Measurements from ENCODE around the gene MS4A4A. TPM values are rescaled to one million over a fixed set of nuclear protein-coding genes. Genes with fewer than 3 reads are reported as not detected.

MS4A4A gene
- total RNA-seq, 4 donors from 2014 or later: 2.8 to 17.0 (median 4.4) TPM

- Histone ChIP-seq H3K27ac (peak overlapping the region in 1 of 4 donors; percentile 38), H3K9me3 (peaks cover 0 to 9% (median 0%) of the 10 kb centered on the region in 4 donors), H3K4me1 (no peaks in the 10 kb centered on the region), H3K27me3 (no peaks in the 10 kb centered on the region), H3K36me3 (no peaks in the 10 kb centered on the region), H3K4me3 (no peak overlapping the region)
- TF ChIP-seq POLR2A (IDR thresholded peaks at IDR 0.05): no peak
- peak in 4 of 6 experiments; percentile 32 to 53 (median 50) for TF ChIP-seq CTCF (IDR thresholded peaks at IDR 0.05)
- DNase-seq: peak in 1 of 3 donors; percentile 52
These were observed 28.8 kb upstream of the MS4A4A start for GRCh38 chr11:60251485-60252212.

DNA sequence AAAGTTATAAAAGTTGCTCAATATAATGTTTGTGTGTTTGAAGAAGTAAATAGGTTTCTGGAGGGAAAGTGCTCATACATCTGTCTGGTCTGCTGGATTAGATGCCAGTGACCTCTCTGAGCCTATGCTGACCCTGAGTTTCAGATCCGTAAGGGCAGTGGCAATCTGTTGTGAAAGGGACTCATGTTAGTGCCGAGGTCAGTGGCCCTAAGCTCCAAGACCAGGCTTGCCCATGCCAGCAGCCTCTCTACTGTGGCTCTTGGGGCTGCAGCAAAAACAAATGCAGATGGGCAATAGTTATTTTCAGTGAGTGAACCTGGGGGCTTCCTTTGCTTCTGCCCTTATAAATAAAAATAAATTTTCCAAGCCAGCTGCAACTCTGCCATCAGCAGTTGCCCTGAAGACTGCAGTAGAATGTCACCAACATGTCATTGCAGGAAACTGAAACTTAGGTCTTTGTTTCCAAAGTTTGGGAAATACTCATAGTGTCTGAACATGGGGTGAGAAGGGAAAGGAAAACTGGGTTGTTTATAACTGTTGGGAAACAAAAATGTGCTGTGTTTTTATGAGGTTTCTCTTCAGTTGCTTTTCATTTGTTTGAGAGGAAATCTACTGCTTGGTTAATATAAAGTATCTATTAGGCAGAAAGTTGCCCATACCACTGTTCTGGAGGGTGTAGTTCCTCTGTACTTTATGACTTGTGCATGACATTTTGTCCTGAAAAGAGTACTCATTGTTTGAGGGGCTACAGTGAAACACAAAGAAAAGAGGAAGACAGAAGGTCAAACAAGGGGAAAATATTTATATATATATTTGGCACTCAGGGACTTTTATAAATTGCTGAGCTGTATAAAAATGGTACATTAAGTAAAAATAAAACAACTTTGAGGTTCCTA lies 28.0 kb upstream of the MS4A4A start:
- no peak for DNase-seq
- H3K4me3 ChIP-seq: no peak overlapping the region
- no peak for TF ChIP-seq CTCF (IDR thresholded peaks at IDR 0.05)
- H3K27ac ChIP-seq: peak overlapping the region in 1 of 4 donors; percentile 38
- no peaks in the 10 kb centered on the region for H3K27me3 ChIP-seq
- H3K4me1 ChIP-seq: no peaks in the 10 kb centered on the region
- no peaks in the 10 kb centered on the region for H3K36me3 ChIP-seq
- peaks cover 0 to 9% (median 0%) of the 10 kb centered on the region in 4 donors for H3K9me3 ChIP-seq

DNA sequence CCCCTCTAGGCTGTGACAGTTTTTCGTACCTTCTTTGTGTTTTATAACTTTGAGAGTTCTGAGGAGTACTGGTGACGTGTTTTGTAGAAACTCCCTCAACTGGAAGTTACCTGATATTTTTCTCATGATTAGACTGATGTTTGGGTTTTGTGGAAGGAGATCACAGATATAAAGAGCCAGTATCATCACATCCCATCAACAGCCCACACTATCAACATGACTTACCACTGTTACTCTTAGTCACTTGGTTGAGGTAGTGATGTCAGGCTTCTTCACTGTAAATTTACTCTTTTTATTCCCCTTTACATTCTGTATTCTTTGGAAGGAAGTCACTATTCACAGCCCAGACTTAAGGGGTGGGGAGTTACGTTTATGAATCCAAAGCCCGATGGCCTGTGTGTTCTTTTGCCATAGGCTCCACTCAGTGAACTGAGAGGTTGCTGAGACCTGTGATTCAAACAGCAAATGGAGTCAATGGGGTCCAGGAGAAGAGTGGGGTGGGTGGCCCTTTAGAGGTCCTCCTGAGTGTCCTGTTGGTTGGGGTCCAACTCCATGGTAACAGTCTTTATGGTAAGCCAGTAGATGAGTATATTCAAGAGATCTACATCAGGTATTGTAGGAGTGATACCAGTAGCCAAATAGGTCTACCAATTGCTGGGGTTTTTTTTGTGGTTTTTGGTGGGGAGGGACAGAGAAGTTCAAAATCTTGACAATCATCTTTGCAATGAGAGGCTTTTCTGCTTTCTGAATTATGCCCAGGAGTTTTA lies 22.3 kb upstream of the MS4A4A start:
- Histone ChIP-seq H3K9me3 (peaks cover 0 to 9% (median 0%) of the 10 kb centered on the region in 4 donors), H3K4me3 (no peak overlapping the region), H3K27ac (no peak overlapping the region), H3K4me1 (no peaks in the 10 kb centered on the region), H3K27me3 (no peaks in the 10 kb centered on the region), H3K36me3 (no peaks in the 10 kb centered on the region)
- TF ChIP-seq POLR2A (IDR thresholded peaks at IDR 0.05): no peak
- TF ChIP-seq CTCF (IDR thresholded peaks at IDR 0.05): no peak
- DNase-seq: no peak

DNA sequence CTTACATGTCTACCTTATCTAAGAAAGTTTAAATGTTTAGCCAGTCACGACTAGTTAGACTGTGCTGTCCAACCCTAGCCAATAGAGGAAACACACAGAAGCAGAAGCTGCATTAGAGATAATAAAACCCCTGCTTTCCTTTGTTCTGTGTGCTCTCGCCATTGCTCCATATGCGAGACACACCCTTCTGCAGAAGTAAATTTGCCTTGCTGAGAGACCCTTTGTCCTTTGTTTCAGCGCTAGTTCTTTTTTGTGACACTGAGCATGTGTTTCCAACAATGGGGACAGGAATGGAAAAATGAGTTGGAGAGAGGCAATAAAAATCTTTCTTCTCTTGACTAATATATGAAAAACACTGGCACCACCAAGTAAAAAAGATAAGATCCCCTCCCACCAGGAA lies 19.5 kb upstream of the MS4A4A start:
- no peak overlapping the region for H3K4me3 ChIP-seq
- no peak for TF ChIP-seq CTCF (IDR thresholded peaks at IDR 0.05)
- TF ChIP-seq POLR2A (IDR thresholded peaks at IDR 0.05): no peak
- no peaks in the 10 kb centered on the region for H3K36me3 ChIP-seq
- no peaks in the 10 kb centered on the region for H3K4me1 ChIP-seq
- H3K9me3 ChIP-seq: no peaks in the 10 kb centered on the region
- no peak overlapping the region for H3K27ac ChIP-seq
- no peak for DNase-seq
- H3K27me3 ChIP-seq: no peaks in the 10 kb centered on the region

DNA sequence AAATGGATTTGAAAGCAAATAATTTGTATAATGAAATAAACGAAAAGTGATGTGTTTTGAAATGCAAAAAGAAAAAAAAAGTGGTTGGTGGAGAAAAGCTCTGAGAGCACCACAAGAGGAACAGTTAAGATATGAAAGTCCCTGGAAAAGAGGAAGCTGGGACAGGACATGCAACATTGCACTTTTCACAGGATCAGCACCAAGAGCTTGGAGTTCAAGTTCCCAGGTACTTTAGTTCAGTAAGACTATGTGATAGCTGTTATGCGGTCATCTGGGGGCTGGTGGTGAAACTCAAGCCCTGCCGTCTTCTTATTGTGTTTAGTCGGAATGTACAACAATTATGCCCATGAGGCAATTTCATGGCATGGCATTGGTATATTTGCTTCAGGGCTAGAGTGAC lies 17.1 kb upstream of the MS4A4A start:
- H3K4me1 ChIP-seq: no peaks in the 10 kb centered on the region
- H3K27ac ChIP-seq: peak overlapping the region in 1 of 4 donors; percentile 31
- H3K36me3 ChIP-seq: no peaks in the 10 kb centered on the region
- H3K4me3 ChIP-seq: no peak overlapping the region
- peak in 1 of 3 donors; percentile 48 for DNase-seq
- no peaks in the 10 kb centered on the region for H3K27me3 ChIP-seq
- no peaks in the 10 kb centered on the region for H3K9me3 ChIP-seq
- TF ChIP-seq CTCF (IDR thresholded peaks at IDR 0.05): no peak
- no peak for TF ChIP-seq POLR2A (IDR thresholded peaks at IDR 0.05)
